NK-92 treated with Interleukin-12 subunit alpha and Interleukin-12 subunit beta, amount 100 ng/mL, for 24 hours (cell line): ENCODE results near the gene LAMC3.
"Not testable (repeated sequence)": the region's sequence is repeated elsewhere in the genome, so short reads cannot be mapped to it uniquely, and the experiment has no call there.

ENCODE experiments used
- DNase-seq: peaks from one replicate; lab custom pipeline; 2025; lab: John Stamatoyannopoulos, UW

The LAMC3 gene

DNA sequence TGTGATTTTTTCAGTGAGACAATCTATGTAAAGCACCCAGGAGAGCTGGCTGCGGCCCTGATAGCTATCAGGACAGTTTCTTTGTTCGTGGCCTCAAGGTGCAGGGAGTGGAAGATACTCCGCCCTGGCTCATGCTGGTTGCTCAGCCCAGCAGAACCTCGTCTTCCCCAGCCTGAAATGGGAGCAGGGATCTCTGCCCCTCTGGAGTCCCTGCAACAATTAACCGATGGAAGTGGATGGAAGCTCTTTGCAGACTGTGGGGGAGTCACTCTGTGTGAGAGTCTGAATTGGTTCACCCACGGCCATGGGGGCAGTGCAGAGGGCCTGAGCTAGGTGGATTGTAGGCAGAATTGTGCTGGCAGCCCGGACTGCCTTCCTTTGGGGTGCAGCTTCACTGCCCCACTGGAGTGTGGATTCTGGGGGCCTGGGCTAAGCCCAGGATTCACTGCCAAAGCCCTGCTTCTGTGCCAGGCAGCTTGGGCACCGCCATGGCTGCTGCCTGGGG is 90.2 kb downstream of the LAMC3 start:
- DNase-seq, result no peak

DNA sequence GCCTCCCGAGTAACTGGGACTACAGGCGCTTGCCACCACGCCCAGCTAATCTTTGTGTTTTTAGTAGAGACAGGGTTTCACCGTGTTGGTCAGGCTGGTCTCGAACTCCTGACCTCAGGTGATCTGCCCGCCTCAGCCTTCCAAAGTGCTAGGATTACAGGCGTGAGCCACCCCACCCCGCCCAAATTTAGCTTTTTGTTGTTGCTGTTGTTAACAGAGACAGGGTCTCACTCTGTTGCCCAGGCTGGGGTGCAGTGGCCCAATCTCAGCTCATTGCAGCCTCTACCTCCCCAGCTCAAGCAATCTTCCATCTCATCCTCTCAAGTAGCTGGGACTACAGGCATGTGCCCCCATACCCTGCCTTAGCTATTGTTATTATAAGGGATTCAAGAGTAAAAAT is 90.9 kb downstream of the LAMC3 start:
- not testable (repeated sequence) for DNase-seq

DNA sequence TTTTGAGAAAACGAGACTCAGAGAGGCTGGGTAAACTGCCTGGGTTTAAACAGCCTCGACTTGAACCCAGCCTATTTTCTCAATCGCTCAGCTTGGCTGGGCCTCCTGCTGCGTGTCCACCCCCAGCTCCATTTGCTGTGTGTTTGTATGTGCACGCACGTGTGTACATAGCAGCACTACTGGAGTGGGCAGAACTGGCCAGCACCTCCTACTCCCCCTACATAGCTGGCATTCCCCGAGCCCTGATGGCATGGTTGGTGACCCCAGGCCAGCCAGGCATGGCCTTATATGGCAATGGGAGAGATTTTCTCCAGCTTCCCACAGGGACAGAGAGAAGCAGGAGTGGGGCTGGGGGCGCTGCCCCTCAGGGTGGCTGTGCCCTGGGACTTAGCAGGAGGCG is 91.5 kb downstream of the LAMC3 start:
- no peak for DNase-seq

DNA sequence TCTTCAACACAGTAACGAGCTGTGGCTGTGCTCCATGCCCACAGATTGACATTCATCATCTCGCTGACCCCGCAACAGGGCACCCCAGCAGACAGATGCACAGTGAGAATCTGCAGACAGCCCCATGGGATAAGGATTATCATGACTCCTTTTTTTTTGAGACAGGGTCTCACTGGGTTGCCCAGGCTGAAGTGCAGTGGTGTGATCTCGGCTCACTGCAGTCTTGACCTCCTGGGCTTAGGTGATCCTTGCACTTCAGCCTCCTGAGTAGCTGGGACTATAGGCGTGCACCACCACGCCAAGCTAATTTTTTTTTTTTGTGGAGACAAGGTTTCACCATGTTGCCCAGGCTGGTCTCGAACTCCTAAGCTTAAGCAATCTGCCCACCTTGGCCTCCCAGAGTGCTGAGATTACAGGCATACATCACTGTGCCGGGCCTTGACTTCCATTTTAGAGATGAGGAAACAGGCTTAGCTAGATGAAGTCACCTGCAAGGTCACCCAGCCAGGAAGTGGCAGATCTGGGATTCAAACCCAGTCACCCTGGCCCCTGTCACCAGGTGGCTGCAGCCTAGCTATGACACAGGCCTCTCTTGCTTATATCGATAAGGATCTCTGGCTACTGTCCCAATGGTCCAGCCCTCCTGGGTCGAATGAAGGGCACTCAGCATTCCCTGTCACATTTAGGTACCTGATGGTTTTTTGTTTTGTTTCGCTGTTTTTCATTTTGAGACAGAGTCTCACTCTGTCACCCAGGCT is 92.4 kb downstream of the LAMC3 start:
- no peak for DNase-seq

DNA sequence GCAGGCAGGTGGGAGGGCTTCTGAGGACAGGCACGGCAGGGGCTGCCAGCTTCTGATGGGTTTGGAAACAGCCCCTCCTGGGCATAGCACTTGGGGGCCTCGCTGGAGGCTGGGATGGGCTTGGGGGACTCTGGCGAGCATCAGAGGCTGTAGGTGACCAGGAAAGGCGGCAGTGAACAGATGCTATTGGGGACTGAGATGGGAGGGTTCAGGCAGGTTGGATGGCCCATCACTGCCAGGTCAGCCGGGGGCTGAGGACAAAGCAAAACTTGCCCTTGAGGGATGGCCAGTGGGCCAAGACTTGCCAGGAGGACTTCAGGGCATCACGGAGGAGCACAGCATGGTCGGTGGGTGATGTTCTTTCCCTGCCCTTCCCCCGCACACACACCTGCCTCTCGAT is 94.0 kb downstream of the LAMC3 start:
- no peak for DNase-seq

DNA sequence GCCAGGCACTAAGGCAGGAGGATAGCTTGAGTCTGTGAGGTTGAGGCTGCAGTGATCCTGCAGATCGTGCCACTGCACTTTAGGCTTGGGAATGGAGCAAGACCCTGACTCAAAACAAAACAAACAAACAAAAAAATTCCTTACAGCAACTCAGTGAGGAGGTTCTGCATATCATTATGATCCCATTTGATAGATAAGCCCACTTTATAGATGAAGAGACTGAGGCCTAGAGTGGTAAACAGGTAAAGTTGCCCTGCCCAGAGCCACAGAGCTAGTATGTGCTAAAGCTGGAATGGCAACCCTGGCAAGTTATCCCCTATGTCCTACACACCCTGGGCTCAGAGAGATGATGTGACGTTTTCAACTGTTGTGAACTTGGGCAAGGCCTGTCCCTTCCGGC is 94.6 kb downstream of the LAMC3 start:
- DNase-seq, result no peak

DNA sequence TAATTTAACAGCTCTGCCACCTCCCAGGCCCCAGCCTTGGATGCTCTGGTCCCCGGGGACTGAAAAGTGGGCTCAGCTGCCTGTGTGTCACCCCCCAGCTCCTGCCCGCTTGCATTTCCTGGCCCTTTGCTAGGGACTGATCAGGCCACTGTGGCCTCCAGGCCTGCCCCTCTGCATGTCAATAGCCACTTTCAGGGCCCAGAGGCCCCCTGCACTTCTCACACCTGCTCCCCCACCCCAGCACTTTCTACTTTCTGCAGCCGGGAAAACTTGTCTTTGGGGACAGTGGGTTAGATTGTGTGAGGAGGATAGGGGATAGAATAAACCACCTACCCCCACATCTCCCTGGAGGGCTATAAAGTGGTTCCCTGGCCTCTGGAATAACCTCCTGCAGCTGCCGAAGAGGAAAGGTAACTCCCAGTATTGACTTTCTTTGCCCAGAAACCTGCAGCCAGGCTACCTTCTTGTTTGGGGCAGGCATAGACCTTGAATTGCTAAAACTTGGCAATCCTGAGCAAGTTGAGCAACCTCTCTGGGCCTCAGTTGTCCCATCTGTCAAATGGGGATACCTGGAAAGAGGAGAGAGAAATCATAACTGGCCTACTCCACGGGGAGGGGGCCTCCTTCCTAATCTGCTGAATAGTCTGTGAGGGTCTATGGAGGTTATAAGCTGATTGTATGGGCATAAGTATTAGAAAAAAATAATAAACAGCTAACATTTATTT is 95.2 kb downstream of the LAMC3 start:
- DNase-seq, result no peak

DNA sequence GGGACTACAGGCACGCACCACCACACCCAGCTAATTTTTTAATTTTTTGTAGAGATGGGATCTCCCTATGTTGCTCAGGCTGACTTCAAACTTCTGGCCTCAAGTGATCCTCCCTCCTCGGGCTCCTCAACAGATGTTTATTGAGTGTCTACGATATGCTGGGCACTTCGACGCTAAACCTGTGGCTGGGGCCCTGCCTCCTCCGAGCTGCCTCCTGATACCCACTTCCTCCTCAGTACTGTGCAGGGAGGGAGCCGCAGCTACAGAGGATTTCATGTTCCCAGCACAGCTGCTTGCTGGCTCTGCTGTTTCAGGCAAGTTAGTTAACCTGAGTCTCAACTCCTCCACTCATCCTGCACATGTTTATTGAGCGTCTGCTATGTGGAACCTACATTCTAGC is 97.0 kb downstream of the LAMC3 start:
- DNase-seq, result no peak

DNA sequence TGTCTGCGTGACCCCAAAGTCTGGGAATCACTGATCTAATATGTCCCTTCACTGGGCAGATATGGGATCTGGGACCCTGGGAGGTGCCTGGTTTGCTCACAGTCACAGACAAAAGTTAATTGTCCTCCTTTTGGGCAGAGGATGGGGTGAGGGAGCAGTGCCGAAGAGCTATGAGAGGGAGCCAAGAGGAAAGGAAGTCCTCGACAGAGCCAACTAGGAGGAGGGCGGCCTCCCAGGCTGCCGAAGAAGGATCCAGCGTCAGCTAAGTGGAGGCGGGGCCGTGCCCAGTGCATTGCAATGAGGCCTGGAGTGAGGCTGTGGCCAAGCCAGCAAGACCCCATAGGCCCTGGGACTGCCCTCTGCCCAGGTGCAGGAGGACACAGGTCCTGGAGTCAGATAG is 98.8 kb downstream of the LAMC3 start:
- DNase-seq, result no peak

DNA sequence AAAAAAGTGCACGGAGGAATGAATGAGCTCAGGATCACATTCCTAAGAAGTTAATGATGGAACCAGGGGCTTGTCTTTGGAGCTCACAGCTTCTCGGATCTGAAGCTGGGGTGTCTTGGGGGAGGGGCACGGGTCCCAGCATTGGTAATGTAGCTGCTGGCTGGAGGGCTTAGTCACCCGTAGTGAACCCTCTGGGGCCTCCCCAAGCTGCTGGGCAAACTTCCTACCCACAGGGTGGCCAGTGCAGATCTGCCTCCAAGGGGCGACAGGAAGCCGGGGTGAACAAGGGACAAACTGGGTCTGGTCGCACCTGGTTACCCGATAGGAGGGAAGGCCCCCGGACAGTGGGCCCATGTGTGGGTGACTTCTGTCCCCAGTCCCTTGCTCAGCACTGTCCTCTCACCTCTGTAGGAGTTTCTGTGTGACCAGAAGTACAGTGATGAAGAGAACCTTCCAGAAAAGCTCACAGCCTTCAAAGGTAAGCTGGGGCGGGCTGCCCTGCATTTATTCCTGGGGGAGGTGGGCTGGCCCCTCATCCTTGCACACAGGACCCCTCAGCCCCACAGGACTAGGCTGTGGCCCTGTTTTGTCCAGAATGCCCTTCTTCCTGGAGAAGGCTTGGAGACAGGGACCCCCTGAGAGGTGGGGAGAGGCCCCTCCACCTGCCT is 102.3 kb downstream of the LAMC3 start:
- DNase-seq, result no peak

DNA sequence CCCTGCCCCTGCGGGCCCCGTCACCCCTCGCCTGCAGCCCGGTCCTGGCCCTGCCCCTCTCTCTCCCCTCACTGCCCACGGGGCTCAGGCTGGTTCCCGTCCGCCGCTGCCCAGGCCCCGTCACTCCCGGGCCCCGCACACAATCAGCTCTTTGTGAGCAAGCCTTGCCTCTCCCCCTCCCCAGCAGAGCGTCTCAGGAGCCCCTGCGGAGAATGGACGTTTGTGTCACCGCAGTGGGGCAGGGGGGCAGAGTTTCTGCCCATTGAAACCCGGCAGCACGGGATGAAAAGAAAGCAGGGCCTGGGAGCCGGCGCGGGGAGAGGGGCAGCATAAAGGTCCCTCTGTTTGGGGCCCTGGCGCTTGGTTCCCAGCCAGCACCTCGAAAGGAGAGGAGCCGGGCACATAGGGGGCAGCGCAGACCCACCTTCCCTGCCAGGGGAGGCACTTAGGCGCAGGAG is 102.9 kb downstream of the LAMC3 start:
- DNase-seq, result no peak

DNA sequence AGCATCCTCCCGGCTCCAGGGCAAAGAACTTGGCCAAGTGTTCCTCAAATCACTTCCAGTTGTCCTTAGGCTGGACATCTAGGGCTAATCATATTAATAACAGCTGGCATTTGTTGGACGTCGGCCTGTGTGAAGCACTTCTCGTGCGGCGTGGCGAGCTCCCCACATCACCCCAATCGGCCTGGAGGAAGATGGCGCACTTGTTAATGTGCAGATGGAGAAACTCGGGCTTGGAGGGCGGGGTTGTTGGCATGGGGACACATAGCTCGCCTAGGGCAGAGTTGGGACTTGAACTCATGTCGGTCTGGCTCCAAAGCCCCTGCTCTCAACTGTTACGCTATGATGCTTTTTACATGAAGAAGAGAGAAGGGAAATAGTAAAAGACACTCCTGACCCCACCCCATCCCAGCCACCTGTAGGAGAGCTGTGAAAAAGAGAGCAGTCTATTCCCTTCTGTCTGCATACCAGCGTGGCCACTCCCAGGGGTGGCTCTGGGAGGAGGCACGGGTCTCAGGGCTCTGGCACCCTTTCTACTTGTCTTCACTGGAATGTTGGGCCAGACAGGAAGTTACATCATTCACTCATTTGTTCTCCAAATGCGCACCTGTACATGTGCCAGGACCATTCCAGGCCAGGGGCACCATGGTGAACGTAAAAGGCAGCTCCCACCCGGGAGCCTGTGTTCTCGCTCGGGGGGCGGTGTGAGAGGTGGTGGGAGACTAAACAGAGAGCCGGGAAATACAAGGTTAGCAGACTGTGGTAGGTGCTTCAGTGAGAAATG is 103.6 kb downstream of the LAMC3 start:
- no peak for DNase-seq

DNA sequence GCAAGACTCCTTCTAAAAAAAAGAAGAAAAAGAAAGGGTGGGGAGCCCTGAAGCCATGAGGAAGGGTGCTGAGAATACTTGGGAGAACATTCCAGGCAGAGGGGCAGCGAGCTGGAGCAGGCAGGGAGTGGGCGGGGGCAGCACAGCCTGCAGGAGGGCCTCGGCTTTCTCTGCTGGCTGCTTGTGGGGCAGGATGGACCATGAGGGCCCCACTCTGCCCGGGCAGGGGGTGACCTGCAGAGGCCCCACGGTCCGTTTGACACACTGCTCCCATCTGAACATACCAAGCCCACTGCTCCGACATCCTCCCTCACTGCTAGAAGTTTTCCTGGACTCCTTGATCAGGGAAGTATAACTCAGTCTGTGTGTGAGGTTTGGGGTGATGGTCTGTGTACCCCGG is 104.7 kb downstream of the LAMC3 start:
- DNase-seq, result no peak

DNA sequence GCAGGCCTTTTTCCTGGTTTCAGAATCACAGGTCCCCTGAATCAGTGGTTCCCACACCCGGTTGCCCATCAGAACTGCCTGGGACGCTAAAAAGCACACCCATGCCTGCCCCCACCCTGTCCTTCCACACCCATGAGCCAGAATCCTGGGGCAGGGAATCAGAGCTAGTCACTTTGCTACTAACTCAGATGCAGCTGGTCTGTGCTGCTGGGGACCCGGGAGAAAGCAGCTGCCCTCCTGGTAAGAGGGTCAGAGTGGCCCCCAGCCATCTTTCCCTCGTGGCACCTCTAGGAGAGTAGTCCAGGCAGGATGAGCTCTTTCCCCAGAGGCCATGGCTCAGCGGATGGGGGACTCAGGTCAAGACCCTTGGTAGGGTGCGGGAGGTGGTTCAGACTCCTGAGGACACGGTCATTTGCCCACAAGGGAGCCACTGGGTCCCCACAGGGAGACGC is 105.1 kb downstream of the LAMC3 start:
- DNase-seq, result no peak

DNA sequence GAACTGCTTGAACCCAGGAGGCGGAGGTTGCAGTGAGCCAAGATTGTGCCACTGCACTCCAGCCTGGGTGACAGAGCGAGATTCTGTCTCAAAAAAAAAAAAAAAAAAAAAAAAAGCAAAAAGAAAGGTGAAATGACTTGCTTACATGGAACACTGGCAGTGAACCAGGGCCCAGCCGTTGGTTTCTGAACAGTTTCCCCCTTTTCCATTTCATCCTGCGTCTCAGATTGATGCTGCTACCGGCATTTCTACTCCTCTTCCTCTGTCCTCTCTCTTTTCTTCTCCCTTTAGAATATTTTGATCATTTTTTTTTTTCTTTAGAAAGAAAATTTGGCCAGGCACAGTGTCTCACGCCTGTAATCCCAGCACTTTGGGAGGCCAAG is 106.4 kb downstream of the LAMC3 start:
- DNase-seq, result not testable (repeated sequence)

DNA sequence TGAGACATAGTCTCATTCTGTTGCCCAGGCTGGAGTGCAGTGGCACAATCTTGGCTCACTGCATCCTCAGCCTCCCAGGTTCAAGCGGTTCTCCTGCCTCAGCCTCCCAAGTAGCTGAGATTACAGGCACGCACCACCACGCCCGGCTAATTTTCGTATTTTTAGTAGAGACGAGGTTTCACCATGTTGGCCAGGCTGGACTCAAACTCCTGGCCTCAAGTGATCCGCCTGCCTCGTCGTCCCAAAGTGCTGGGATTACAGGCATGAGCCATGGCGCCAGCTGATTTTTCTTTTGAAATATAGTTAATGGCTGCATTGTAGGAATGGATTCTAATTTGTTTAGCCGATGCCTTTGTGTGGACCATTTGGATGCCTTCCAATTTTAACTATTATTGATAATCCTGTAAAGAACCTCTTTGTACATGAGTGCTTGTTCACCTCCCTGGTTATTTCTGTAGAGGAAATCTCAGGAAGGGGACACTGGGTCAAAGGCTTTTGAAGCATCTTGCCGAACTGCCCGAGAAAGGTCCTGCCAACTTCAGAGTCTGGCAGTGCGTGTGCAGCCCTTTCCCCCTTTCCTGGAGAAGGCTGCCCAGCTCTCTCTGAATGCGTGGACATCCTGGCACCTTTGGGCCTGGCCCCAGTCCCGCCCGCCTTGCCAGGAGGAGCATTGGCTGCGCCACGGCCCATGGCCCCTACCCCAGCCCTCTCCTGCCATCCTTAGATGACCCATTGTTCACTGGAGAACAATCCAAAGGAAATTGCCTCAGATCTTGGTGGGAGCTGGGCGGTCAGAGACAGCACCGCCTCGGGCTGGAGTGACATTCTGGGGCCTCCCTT is 107.5 kb downstream of the LAMC3 start:
- no peak for DNase-seq

DNA sequence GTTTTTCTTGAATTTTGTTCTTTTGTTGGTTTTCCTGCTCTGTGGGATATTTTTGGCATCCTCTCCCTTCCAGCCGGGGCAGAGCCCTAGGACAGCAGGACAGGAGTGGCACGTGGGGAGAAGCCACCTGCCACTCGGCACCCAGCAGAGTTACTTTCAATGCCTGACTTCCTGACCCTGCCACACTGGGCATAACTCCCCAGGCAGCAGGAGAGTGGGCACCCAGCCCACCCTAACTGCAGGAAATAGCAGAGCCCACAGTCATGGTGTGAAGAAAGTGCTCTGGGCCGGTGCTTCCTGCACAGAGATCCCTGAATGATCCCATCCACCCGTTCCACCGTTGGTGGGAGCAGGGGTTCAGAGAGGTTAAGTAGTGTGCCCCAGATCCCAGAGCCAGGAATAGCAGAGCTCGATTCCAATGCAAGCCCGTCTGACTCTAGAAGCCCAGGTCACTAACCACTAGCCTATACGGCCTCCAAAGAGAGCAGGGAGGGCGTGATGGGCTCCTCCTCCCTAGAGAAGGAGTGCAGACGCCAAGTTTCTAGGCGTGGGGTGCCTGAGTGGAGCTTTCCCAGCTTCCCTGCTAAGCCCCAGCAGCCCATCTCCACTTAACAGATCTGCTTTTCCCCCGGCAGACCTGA is 108.3 kb downstream of the LAMC3 start:
- no peak for DNase-seq

DNA sequence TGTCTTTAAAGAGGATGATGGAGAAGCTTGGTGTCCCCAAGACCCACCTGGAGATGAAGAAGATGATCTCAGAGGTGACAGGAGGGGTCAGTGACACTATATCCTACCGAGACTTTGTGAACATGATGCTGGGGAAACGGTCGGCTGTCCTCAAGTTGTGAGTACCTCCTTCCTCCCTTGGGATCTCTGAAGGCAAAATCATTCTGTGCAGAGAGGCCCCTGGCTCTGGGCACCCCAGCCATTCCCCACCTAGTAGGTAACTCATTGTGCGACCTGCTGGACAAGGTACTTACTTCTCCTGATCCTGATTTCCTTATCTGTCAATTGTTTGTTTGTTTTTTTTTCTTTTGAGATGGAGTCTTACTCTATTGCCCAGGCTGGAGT is 108.8 kb downstream of the LAMC3 start:
- DNase-seq, result no peak

DNA sequence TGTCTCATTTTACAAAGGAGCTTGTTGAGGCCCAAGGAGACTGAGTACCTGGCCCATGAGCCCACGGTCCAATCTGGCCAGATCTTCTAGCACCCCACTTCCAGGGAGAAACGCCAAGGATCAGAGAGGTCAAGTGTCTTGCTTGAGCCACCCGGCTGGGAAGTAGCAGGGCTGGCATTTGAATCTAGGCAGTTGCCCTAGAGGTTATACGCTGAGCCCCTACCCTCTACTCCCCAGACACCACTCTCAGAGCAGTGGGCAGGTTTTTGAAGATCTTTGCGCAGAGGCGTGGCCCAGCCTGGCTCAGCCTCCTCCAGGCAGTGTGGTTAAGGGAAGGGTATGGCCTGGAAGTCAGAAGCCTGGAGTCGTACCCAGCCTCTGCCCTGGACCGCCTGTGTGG is 110.6 kb downstream of the LAMC3 start:
- no peak for DNase-seq

DNA sequence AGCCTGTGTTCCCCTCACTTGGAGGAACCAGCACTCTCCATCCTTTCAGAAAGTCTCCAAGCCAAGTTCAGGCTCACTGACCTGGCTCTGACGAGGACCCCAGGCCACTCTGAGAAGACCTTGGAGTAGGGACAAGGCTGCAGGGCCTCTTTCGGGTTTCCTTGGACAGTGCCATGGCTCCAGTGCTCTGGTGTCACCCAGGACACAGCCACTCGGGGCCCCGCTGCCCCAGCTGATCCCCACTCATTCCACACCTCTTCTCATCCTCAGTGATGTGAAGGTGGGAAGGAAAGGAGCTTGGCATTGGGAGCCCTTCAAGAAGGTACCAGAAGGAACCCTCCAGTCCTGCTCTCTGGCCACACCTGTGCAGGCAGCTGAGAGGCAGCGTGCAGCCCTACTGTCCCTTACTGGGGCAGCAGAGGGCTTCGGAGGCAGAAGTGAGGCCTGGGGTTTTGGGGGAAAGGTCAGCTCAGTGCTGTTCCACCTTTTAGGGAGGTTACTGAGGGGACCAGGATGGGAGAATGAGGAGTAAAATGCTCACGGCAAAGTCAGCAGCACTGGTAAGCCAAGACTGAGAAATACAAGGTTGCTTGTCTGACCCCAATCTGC is 111.8 kb downstream of the LAMC3 start:
- DNase-seq, result no peak
